Sigmoid colon (tissue), 7 donors: ENCODE data around the gene SLCO6A1. TPM values are rescaled to one million over a fixed set of nuclear protein-coding genes. Genes with fewer than 3 reads are reported as not detected.

Source experiments
- DNase-seq: peaks from one replicate; pipeline ENCODE4 v3.0.0-alpha.2; 2019
- H3K27ac ChIP-seq, 4 donors: fragments of 200-600 bp; sonication (generic); one replicate each; pipeline ENCODE4 v1.5.1; 2016 to 2019; ENCODE audit warnings: mild to moderate bottlenecking in 1 of 4
- H3K27me3 ChIP-seq, 3 donors: fragments of 200-600 bp; sonication (generic); one replicate each; pipeline ENCODE4 v1.5.1; 2019; ENCODE audit warnings: mild to moderate bottlenecking in 1 of 3
- H3K36me3 ChIP-seq, 4 donors: fragments of 200-600 bp; sonication (generic); one replicate each; pipeline ENCODE4 v1.5.1; 2016 to 2019
- H3K4me1 ChIP-seq, 4 donors: fragments of 200-600 bp; sonication (generic); one replicate each; pipeline ENCODE4 v1.5.1; 2017 to 2019
- H3K4me3 ChIP-seq, 4 donors: fragments of 200-600 bp; sonication (generic); one replicate each; pipeline ENCODE4 v1.5.1; 2017 to 2019; ENCODE audit warnings: mild to moderate bottlenecking in 2 of 4, moderate library complexity in 1 of 4
- H3K9me3 ChIP-seq, 4 donors: fragments of 200-600 bp in 3 of 4; sonication (generic) in 3 of 4; one replicate each; pipeline versions ENCODE4 v1.5.1 to v1.6.1; 2013 to 2019
- EP300 ChIP-seq, 4 donors: sonication (generic); formaldehyde crosslinking; IDR thresholded peaks; one replicate each; pipeline ENCODE4 v1.6.1; 2017; ENCODE audit warnings: antibody characterized with exemption in 4 of 4
- POLR2A ChIP-seq, 2 donors: fragments of 450-650 bp; IDR thresholded peaks; one replicate each; pipeline ENCODE4 v1.6.1; 2016; ENCODE audit warnings: antibody characterized with exemption in 2 of 2, mild to moderate bottlenecking in 2 of 2, moderate library complexity in 2 of 2
- POLR2AphosphoS5 ChIP-seq, 4 donors: sonication (generic); formaldehyde crosslinking; IDR thresholded peaks; one replicate each; pipeline ENCODE4 v1.6.1; 2017; ENCODE audit warnings: antibody characterized with exemption in 4 of 4
- WGBS, 2 donors: extraction: QIAGEN DNeasy Blood & Tissue Kit; methylation state at CpG; one replicate each; pipeline ENCODE4 v1.1.7; 2013; 5-methylcytosine and 5-hydroxymethylcytosine counted together
- intact Hi-C: fragments of 100-400 bp; cut with DNase I; formaldehyde crosslinking; loops from one replicate; pipeline ENCODE4 v1.15.1; 2023
- polyA plus RNA-seq, 3 donors: library from polyadenylated mRNA; stranded (reverse); fragments of 200-250 nt; gene quantifications; one replicate each; pipeline ENCODE4 v1.2.3, GENCODE V29; 2013
- total RNA-seq, 4 donors: library from RNA; depleted of rRNA; stranded (reverse); fragments of >200 nt; gene quantifications; one replicate each; pipeline ENCODE4 v1.1.0, GENCODE V29; 2016
- TF ChIP-seq, protein P1 (sequence below), 4 experiments: fragments of 450-650 bp in 3 of 4; fragments of 200-600 bp in 1 of 4; IDR thresholded peaks; one replicate each; pipeline ENCODE4 v1.5.1; 2016 to 2019; ENCODE audit warnings: antibody characterized with exemption in 4 of 4, mild to moderate bottlenecking in 3 of 4, moderate library complexity in 2 of 4
- donor health status: healthy with polysubstance abuse.
- donor health status: Bipolar disorder and iron deficiency.
- donor health status: healthy.

Gene SLCO6A1
- total and polyA plus RNA-seq, 7 donors: not detected

DNA sequence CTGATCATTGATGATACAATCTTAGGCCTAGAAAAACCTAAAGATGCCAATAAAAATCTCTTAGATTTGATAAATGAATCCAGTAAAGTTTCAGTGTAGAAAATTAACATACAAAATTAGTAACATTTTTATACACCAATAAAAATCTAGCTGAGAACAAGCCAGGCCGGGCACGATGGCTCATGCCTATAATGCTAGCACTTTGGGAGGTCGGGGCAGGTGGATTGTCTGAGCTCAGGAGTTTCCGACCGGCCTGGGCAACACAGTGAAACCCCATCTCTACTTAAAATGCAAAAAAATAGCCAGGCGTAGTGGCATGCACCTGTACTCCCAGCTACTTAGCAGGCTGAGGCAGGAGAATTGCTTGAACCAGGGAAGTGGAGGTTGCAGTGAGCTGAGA lies 84.4 kb downstream of the SLCO6A1 start:
- TF ChIP-seq POLR2A (IDR thresholded peaks at IDR 0.05) (no peak), EP300 (IDR thresholded peaks at IDR 0.05) (no peak), POLR2AphosphoS5 (IDR thresholded peaks at IDR 0.05) (no peak)
- TF ChIP-seq, protein P1, sequence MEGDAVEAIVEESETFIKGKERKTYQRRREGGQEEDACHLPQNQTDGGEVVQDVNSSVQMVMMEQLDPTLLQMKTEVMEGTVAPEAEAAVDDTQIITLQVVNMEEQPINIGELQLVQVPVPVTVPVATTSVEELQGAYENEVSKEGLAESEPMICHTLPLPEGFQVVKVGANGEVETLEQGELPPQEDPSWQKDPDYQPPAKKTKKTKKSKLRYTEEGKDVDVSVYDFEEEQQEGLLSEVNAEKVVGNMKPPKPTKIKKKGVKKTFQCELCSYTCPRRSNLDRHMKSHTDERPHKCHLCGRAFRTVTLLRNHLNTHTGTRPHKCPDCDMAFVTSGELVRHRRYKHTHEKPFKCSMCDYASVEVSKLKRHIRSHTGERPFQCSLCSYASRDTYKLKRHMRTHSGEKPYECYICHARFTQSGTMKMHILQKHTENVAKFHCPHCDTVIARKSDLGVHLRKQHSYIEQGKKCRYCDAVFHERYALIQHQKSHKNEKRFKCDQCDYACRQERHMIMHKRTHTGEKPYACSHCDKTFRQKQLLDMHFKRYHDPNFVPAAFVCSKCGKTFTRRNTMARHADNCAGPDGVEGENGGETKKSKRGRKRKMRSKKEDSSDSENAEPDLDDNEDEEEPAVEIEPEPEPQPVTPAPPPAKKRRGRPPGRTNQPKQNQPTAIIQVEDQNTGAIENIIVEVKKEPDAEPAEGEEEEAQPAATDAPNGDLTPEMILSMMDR (IDR thresholded peaks at IDR 0.05): no peak
- Histone ChIP-seq H3K27me3 (no peaks in the 10 kb centered on the region), H3K9me3 (no peaks in the 10 kb centered on the region), H3K27ac (no peak overlapping the region), H3K4me3 (no peak overlapping the region), H3K4me1 (no peaks in the 10 kb centered on the region), H3K36me3 (no peaks in the 10 kb centered on the region)
- 90 to 96% methylated on average over 6 of the region's 6 CpGs for WGBS, 2 donors
- intact Hi-C loops: no loop called here
- no peak for DNase-seq

DNA sequence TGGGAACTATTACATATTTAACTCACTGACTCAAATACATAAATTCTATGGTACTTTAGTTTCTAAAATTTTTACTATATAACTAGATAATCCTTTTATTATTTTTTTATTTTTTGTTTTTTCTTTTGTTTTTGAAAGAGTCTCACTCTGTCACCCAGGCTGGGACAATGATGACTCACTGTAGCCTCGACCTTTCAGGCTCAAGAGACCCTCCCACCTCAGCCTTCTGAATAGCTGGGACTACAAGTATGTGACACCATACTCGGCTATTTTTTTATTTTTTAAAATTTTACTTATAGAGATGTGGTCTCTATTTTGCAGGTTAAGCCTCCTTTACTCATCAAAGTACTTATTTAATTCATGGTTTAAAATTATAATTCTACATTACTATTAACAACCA lies 110.6 kb downstream of the SLCO6A1 start:
- Histone ChIP-seq H3K4me1 (no peaks in the 10 kb centered on the region), H3K27ac (no peak overlapping the region), H3K36me3 (no peaks in the 10 kb centered on the region), H3K9me3 (peaks cover 0 to 5% (median 0%) of the 10 kb centered on the region in 4 donors), H3K27me3 (no peaks in the 10 kb centered on the region), H3K4me3 (no peak overlapping the region)
- intact Hi-C loops: no loop called here
- TF ChIP-seq POLR2A (IDR thresholded peaks at IDR 0.05): no peak
- TF ChIP-seq, protein P1 (IDR thresholded peaks at IDR 0.05): no peak
- TF ChIP-seq EP300 (IDR thresholded peaks at IDR 0.05): no peak
- no peak for TF ChIP-seq POLR2AphosphoS5 (IDR thresholded peaks at IDR 0.05)
- no peak for DNase-seq
- 40 to 55% methylated on average over 2 of the region's 2 CpGs for WGBS, 2 donors

DNA sequence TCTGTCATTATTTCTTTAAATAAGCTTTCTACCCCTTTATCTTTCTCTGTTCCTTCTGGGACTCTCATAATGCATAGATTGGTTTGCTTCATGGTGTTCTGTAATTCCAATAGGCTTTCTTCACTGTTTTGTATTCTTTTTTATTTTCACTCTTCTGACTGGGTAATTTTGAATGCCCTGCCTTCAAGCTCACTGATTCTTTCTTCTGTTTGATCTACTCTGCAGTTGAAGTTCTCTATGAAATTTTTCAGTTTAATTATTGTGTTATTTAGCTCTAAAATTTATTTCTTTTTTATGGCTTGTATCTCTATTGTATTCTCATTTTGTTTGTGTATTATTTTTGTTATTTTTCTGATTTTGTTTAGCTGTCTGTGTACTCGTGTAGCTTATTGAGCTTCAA lies 113.4 kb downstream of the SLCO6A1 start:
- TF ChIP-seq POLR2A (IDR thresholded peaks at IDR 0.05) (no peak), POLR2AphosphoS5 (IDR thresholded peaks at IDR 0.05) (no peak), EP300 (IDR thresholded peaks at IDR 0.05) (no peak)
- TF ChIP-seq, protein P1 (IDR thresholded peaks at IDR 0.05): no peak
- intact Hi-C loops: no loop called here
- Histone ChIP-seq H3K36me3 (no peaks in the 10 kb centered on the region), H3K27ac (no peak overlapping the region), H3K9me3 (peaks cover 0 to 5% (median 0%) of the 10 kb centered on the region in 4 donors), H3K27me3 (no peaks in the 10 kb centered on the region), H3K4me3 (no peak overlapping the region), H3K4me1 (no peaks in the 10 kb centered on the region)
- DNase-seq: no peak
- WGBS, 2 donors: 81 to 93% methylated on average over 1 of the region's 1 CpG

DNA sequence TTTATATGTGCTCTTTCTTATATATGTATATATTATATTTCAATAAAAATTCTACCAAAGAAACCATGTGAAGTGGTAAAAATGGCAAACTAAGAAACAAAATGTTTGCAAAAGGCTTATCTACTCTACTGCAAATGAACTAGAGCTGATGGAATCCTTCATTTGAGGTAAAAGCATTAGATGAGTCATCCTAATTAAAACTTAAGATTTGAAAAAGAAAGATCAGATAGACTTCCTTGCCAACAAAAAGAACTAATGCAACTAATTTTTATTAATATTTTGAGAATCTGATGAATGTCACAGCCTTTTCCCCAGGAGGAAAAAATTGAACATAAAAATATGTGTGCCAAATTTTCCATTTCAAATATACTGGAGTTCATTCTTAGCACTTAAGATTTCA lies 118.6 kb downstream of the SLCO6A1 start:
- H3K9me3 ChIP-seq: peaks cover 0 to under 1% (median 0%) of the 10 kb centered on the region in 4 donors
- no peak overlapping the region for H3K27ac ChIP-seq
- H3K4me3 ChIP-seq: no peak overlapping the region
- intact Hi-C loops: no loop called here
- H3K27me3 ChIP-seq: no peaks in the 10 kb centered on the region
- DNase-seq: no peak
- H3K4me1 ChIP-seq: no peaks in the 10 kb centered on the region
- TF ChIP-seq, protein P1 (IDR thresholded peaks at IDR 0.05): no peak
- no peak for TF ChIP-seq POLR2AphosphoS5 (IDR thresholded peaks at IDR 0.05)
- TF ChIP-seq EP300 (IDR thresholded peaks at IDR 0.05): no peak
- TF ChIP-seq POLR2A (IDR thresholded peaks at IDR 0.05): no peak
- no peaks in the 10 kb centered on the region for H3K36me3 ChIP-seq

DNA sequence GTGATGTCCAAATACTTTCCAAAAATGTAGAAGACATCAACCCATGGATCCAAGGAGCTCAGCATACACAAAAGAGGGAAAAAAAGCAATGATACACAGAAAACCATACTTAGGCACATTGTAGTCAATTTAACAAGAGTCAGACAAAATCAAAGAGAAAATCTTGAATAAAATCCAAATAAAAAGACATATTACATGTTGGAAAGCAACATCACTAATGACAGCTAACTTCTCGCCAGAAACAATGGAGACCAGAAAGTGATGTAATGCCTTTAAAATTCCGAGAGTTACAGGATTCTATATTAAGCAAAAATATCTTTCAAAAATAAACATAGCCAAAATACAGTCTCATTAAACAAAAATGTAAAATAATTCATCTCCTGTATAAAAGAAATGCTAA lies 122.9 kb downstream of the SLCO6A1 start:
- TF ChIP-seq EP300 (IDR thresholded peaks at IDR 0.05): no peak
- no peak for TF ChIP-seq POLR2A (IDR thresholded peaks at IDR 0.05)
- TF ChIP-seq, protein P1 (IDR thresholded peaks at IDR 0.05): no peak
- TF ChIP-seq POLR2AphosphoS5 (IDR thresholded peaks at IDR 0.05): no peak
- WGBS, 2 donors: 71 to 80% methylated on average over 2 of the region's 2 CpGs
- Histone ChIP-seq H3K27me3 (no peaks in the 10 kb centered on the region), H3K36me3 (no peaks in the 10 kb centered on the region), H3K4me1 (no peaks in the 10 kb centered on the region), H3K27ac (no peak overlapping the region), H3K4me3 (no peak overlapping the region), H3K9me3 (no peaks in the 10 kb centered on the region)
- DNase-seq: no peak
- intact Hi-C loops: no loop called here
